ENCODE data around the gene KCNJ10. TPM values are rescaled to one million over a fixed set of nuclear protein-coding genes. Genes with fewer than 3 reads are reported as not detected.

KCNJ10 gene
- total and polyA plus RNA-seq, 2 of the 13 experiments (the other 11 are each of a cell fraction or from before 2014, with no cell fraction given), result 4.4 to 10.3 TPM

GRCh38 chr1:160031365-160032164, 38.4 kb downstream of the KCNJ10 start, which contains the start of gene PIGM (continued):
- no peak for TF ChIP-seq SRSF4 (IDR thresholded peaks at IDR 0.05; ENCODE audit: low read depth, low read length, poor library complexity, severe bottlenecking)
- peak; percentile 79; the same call in 1 of the 2 replicates for TF ChIP-seq THAP9 (CRISPR knock-in tag; IDR thresholded peaks at IDR 0.05; ENCODE audit: borderline replicate concordance)
- no peak for TF ChIP-seq THAP8 (CRISPR knock-in tag; IDR thresholded peaks at IDR 0.05; ENCODE audit: borderline replicate concordance)
- peak; percentile 82 for TF ChIP-seq TAF1 (CRISPR knock-in tag; IDR thresholded peaks at IDR 0.05)
- 0 out of 2 replicates have a peak, but pooled peaks have one; percentile 52 for TF ChIP-seq TP53 (CRISPR knock-in tag; conservative IDR thresholded peaks at IDR 0.05)
- no peak for TF ChIP-seq CBX5 (CRISPR knock-in tag; IDR thresholded peaks at IDR 0.05; ENCODE audit: borderline replicate concordance)
- no peak for TF ChIP-seq LBX2 (CRISPR knock-in tag; IDR thresholded peaks at IDR 0.05; ENCODE audit: borderline replicate concordance)
- no peak for TF ChIP-seq NR2F6 (IDR thresholded peaks at IDR 0.05)
- TF ChIP-seq NR2F6 (CRISPR knock-in tag; IDR thresholded peaks at IDR 0.05), result no peak
- TF ChIP-seq RNF219 (CRISPR knock-in tag; IDR thresholded peaks at IDR 0.05), result no peak
- TF ChIP-seq ZNF713 (CRISPR knock-in tag; IDR thresholded peaks at IDR 0.05), result no peak
- TF ChIP-seq ZBTB39 (CRISPR knock-in tag; IDR thresholded peaks at IDR 0.05), result no peak
- TF ChIP-seq ZC3H13 (CRISPR knock-in tag; IDR thresholded peaks at IDR 0.05), result no peak
- no peak for TF ChIP-seq MZF1 (CRISPR knock-in tag; IDR thresholded peaks at IDR 0.05; ENCODE audit: borderline replicate concordance)
- TF ChIP-seq ZNF672 (CRISPR knock-in tag; IDR thresholded peaks at IDR 0.05), result no peak
- TF ChIP-seq MLX (CRISPR knock-in tag; IDR thresholded peaks at IDR 0.05), result no peak
- TF ChIP-seq ZNF652 (CRISPR knock-in tag; IDR thresholded peaks at IDR 0.05; ENCODE audit: borderline replicate concordance, low read depth), result no peak
- no peak for TF ChIP-seq SMARCE1 (IDR thresholded peaks at IDR 0.05; ENCODE audit: borderline replicate concordance)
- TF ChIP-seq THAP11 (CRISPR knock-in tag; IDR thresholded peaks at IDR 0.05), result peak; percentile 91
- no peak for TF ChIP-seq MIXL1 (CRISPR knock-in tag; IDR thresholded peaks at IDR 0.05)
- no peak for TF ChIP-seq ZNF580 (CRISPR knock-in tag; IDR thresholded peaks at IDR 0.05; ENCODE audit: borderline replicate concordance, low read depth)

All from HepG2 (cell line).